Measurements from ENCODE around the gene NR1D2.

- no peak for TF ChIP-seq POLR2A (IDR thresholded peaks at IDR 0.05; ENCODE audit: low read depth, low read length)
- no peak for TF ChIP-seq TAF1 (IDR thresholded peaks at IDR 0.05; ENCODE audit: borderline replicate concordance, low read depth, low read length)
- TF ChIP-seq POLR2AphosphoS5 (IDR thresholded peaks at IDR 0.05; ENCODE audit: low read depth, low read length), result no peak
Measured at GRCh38 chr3:23949784-23950183, 4.7 kb downstream of the NR1D2 start.

All from GM12892 (cell line).